RCC 7860 (cell line): Measurements from ENCODE around the gene DAGLA.
"Not testable (repeated sequence)": the region's sequence is repeated elsewhere in the genome, so short reads cannot be mapped to it uniquely, and the experiment has no call there.

Experiments used
- DNase-seq: peaks from one replicate; pipeline ENCODE4 v3.0.0-alpha.2; 2015; ENCODE audit warnings: low spot score
- FAIRE-seq: peaks from 2 replicates; lab custom pipeline; 2012; peaks lifted over from hg19 to GRCh38; lab: Jason Lieb, UNC

Gene DAGLA

DNA sequence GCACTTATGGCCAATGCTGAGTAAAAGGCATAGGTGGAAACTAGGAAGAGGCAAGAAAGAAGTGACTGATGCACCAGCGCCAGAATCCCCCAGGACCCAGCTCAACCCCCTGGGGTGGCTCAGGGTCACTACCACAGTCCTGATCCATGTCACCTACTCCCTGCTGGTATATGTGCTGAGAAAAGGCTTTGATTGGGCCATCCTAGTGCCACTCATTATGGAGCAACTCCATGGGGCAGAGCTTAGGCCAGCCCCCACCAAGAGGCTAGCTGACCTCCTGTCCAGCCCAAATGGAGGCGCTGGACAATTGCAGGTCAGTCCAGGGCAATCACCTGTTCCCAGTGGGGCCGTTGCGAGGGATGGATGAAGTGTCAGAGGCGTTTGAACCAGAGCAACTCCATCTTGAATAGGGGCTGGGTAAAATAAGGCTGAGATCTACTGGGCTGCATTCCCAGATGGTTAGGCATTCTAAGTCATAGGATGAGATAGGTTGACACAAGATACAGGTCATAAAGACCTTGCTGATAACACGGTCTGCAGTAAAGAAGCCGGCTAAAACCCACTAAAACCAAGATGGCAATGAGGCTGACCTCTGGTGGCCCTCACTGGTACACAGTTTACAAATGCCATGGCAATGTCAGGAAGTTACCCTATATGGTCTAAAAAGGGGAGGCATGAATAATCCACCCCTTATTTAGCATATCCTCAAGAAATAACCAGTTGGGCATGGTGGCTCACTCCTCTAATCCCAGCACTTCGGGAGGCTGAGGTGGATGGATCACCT lies 20.6 kb upstream of the DAGLA start:
- FAIRE-seq (no peak), DNase-seq (no peak)

DNA sequence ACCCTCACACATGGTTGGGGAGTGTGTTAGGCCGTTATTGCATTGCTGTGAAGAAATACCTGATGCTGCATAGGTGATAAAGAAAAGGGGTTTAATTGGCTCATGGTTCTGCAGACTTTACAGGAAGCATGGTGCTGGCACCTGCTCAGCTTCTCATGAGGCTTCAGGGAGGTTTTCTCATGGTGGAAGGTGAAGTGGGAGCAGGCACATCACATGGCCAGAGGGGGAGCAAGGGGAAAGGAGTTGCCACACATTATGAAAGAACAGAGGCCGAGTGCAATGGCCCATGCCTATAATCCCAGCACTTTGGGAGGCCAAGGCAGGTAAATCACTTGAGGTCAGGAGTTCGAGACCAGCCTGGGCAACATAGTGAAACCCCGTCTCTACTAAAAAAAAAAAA lies 19.2 kb upstream of the DAGLA start:
- FAIRE-seq, DNase-seq: not testable (repeated sequence)

DNA sequence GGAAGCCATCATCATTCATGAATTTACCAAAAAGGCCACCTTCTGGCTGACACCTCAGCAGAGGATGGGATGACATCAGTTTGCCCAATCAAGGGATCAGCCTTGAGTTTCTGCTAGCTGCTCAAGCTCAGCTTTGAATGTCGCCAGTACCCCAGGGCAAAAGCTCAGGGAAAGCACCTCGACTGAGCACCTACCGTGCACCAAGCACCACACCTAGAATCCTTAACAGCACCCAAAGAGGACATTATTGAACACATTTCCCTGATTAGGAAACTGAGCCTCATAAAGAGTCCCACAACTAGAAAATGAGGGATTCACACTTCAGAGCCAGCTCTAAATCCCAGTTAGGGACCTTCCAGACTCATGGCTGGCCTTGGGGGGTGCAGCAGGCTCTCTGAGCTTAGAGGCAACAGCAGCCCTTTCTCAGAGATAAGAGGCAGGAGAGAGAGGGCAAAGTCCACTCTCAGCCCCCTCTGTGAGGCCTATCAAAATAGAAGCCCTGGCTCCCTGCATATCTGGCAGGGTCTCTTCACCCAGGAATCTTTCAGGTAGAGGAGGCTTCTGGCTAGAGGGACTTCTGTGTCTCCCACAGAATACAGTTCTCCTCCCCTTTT lies 13.4 kb upstream of the DAGLA start:
- FAIRE-seq (no peak), DNase-seq (no peak)

GRCh38 chr11:61667684-61668305 lies 12.4 kb upstream of the DAGLA start:
- no peak for DNase-seq
- FAIRE-seq, result no peak

- FAIRE-seq (no peak), DNase-seq (no peak)
Measured at GRCh38 chr11:61669417-61669816, 10.8 kb upstream of the DAGLA start.

DNA sequence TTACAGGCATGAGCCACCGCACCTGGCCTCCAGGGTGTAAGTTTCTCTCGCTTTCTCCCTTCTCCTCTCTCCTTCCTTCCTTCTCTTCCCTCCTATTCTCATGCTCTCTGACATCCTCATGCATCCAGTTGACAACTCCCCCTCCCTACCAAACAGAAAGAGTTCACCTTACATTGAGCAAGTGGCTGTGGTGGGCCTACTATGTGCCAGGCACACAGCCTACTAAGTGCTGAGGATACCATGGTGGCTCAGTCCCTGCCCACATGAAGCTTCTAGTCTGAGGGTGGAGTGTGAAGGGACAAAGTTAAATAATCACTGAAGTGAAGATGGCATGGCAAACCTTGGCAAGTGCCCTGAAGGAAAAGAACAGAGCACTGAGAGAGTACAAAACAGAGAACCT lies 9.6 kb upstream of the DAGLA start:
- FAIRE-seq, result no peak
- DNase-seq, result no peak

GRCh38 chr11:61671527-61671926 lies 8.7 kb upstream of the DAGLA start:
- no peak for DNase-seq
- FAIRE-seq, result no peak

DNA sequence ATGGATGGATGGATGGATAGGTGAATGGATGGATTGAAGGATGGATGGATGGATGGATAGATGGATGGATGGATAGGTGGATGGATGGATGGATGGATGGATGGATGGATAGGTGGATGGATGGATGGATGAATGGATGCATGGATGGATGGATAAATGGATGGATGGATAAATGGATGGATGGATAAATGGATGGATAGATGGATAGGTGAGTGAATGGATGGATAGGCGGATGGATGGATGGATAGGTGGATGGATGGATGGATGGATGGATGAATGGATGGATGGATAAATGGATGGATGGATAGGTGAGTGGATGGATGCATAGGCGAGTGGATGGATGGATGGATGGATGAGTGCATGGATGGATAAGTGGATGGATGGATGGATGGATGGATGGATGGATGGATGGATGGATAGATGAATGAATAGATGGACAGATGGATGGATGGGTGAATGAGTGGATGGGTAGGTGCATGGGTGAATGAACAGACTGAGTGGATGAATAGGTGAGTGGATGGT lies 6.2 kb upstream of the DAGLA start:
- not testable (repeated sequence) for FAIRE-seq, DNase-seq

DNA sequence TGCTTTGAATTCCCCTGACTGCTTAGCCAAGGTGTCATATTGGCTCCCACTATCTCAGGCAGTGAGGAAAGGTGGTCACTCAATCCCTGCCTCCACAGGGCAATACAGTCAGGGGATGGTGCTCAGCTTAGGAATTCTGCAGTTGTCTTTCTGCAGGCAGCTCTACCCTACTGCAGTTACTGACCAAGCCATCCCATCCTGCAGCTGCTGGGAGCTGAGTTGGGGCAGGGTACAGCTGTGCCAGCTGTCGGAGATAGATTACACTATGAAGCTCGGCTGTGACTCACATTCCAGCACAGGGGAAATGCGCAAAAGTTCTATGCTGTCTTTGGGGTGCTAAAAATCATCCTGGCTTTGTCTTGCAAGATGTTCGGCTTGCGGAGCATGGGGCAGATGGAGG lies 4.4 kb upstream of the DAGLA start:
- FAIRE-seq (no peak), DNase-seq (no peak)

DNA sequence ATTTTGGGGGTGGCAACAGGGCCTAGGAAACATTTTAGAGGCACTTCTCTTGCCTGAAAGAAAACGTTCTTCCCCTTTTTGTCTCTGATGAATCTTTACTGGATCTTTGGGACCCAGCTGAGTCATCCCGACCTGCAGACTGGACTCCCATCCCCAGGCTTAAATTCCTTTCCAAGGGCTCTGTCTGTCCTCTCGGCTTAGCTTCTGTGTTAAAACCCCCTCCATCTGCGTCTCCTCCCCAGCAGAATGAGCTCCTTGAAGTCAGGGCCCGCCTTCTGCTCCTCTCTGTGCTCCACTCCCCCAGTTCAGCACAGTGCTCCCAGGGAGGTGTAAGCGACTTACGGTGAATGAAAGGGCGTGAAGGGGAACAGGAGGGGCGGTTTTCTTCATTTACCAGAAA lies 895 bp upstream of the DAGLA start:
- FAIRE-seq (no peak), DNase-seq (no peak)

DNA sequence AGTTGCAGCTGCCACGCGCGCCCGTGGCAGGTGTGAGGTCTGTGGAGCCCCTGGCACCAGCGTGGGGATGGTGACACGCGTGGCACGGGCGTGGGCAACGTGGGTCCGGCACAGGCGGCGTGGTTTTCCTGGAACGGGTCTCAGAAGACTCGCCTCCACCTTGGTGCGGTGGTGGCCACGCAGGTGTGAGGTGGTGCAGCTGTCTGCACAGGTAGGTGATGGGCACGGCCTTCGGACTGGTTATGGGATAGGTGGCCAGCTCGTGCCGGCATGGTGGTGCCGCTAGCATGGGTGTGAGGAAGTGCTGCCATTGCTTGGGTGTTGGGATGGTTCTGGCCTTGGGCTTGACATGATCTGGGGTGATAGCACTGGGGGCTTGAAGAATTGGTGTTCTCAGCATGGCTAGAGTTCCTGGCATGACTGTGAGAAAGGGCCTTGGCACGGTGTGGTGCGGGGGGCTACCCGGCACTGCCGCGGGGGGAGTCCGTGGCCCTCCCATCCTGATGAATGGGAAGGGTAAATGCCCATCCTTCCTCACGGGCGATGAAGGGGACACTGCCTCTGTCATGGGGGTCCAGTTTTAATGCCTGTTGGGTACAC lies 531 bp downstream of the DAGLA start:
- DNase-seq, result no peak
- no peak for FAIRE-seq

DNA sequence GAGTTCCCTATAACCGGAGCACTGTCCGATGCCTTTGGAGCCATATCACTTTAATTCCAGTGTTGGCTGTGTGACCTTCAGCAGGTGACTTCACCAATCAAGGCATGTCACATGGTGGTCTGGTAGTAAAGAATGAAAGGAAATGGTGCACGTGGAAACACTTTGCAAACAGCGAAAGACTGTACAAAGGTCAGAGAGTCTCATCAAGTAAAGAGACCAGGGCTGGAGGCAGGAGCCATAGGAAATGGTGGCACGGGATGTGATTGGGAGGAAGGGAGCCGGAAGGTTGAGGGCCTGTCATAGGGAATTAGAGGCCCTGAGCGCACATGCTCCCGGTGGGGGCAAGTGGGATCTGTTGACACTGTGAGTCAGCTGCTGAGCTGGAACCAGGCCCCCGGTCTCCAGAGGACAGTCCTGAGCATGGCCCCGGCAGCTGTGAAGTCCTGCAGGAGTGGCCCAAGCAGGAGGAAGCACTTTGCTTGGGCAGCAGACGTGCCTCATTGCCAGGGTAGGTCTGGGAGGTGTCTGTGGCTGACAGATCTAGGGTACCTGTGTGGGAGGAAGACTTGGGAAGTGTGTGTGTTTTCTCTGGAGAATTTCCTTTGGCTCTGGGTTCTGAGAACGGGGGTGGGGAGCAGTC lies 2.0 kb downstream of the DAGLA start:
- peak; percentile 76 for FAIRE-seq
- DNase-seq, result peak; percentile 82

DNA sequence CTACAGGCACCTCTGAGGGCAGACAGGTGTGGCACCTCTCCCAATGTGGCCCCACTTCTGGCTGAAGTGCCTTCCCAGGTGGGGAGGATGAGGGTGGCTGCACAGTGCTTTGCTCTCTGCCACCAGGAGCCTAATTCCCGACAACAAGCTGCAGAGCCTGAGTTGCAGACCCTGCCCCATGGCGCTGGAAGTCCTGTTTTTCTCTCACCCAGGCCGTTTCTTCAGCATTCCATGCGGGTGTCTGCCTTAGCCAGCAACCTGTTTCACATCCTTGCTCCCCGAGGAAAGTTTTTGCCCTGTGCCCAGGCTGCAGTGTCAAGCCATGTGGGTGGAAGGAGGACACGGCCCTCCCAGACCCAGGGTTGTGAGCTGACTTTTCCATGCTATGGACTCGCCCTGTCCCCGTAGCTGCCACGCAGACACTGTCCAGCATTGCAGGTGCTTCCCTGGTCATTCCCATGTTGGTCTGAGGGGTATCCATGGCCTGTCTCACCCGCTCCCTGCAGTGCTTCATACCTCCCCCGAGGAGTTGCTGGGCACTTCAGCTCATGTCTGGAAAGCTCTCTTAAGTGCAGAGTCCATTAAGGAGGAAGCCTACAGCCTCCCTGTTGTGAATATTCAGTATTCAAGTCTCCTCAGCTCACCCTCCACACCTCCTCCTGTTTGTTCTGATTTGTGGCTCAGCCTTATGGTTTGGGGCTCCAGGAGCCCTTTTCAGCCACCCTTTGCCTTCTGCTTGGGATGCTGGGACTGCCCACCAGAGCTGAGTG lies 2.9 kb downstream of the DAGLA start:
- FAIRE-seq, result no peak

GRCh38 chr11:61683961-61684869 lies 4.0 kb downstream of the DAGLA start:
- DNase-seq, result no peak
- FAIRE-seq, result no peak

More for the DNA sequence above, 2.9 kb downstream of the DAGLA start:
- no peak for DNase-seq

GRCh38 chr11:61684870-61685616 lies 4.9 kb downstream of the DAGLA start:
- DNase-seq (peak; percentile 3), FAIRE-seq (no peak)

- FAIRE-seq, result no peak
- DNase-seq, result no peak
Measured at GRCh38 chr11:61685617-61685967, 5.4 kb downstream of the DAGLA start.

- no peak for FAIRE-seq
Measured at GRCh38 chr11:61686066-61686465, 5.9 kb downstream of the DAGLA start.

GRCh38 chr11:61686469-61686868 lies 6.3 kb downstream of the DAGLA start:
- FAIRE-seq, result no peak
- no peak for DNase-seq

More at GRCh38 chr11:61686066-61686465, 5.9 kb downstream of the DAGLA start:
- DNase-seq, result no peak

GRCh38 chr11:61687420-61687819 lies 7.2 kb downstream of the DAGLA start:
- DNase-seq, result no peak
- no peak for FAIRE-seq
